ENCODE measurements around the gene BMP7.

BMP7 gene

DNA sequence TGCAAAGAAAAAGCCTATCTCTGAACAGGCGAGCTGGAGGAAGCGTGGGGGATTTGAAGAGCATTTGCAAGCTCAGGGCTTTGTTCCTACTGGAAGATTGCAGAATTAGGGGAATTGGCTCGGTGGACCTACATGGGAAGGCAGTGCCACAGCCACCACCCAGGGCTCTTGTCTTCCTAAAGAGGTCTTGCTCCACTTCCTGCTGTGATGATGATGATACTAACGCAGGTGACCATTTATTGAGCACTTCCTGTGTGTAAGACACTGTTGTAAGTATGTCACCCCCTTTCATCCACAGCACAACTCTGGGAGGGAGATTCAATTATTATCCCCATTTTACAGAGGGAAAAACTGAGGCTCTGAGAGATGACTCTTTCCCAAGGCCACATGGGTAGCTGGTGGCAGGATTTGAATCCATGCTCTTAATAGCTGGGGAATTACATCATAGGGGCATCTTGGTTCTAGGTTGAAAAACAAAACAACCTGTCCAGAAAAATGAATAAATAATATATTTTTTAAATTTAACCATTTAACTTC lies 41.2 kb downstream of the BMP7 start:
- Histone ChIP-seq H3K36me3 (ENCODE audit: insufficient read depth, low read length) (no peaks in the 10 kb centered on the region), H3K9me3 (ENCODE audit: control insufficient read depth, insufficient read depth, low read length) (no peaks in the 10 kb centered on the region), H3K9ac (ENCODE audit: low read depth, low read length) (no peak overlapping the region), H3K4me1 (ENCODE audit: insufficient read depth, low read length) (no peaks in the 10 kb centered on the region; the same call in 1 of the 2 replicates)

- H3K9ac ChIP-seq (ENCODE audit: low read depth, low read length): no peak overlapping the region
- no peaks in the 10 kb centered on the region for H3K4me1 ChIP-seq (ENCODE audit: insufficient read depth, low read length)
- no peaks in the 10 kb centered on the region for H3K36me3 ChIP-seq (ENCODE audit: insufficient read depth, low read length)
- H3K9me3 ChIP-seq (ENCODE audit: control insufficient read depth, insufficient read depth, low read length): no peaks in the 10 kb centered on the region
Measured at GRCh38 chr20:57224641-57225138, 41.8 kb downstream of the BMP7 start.

DNA sequence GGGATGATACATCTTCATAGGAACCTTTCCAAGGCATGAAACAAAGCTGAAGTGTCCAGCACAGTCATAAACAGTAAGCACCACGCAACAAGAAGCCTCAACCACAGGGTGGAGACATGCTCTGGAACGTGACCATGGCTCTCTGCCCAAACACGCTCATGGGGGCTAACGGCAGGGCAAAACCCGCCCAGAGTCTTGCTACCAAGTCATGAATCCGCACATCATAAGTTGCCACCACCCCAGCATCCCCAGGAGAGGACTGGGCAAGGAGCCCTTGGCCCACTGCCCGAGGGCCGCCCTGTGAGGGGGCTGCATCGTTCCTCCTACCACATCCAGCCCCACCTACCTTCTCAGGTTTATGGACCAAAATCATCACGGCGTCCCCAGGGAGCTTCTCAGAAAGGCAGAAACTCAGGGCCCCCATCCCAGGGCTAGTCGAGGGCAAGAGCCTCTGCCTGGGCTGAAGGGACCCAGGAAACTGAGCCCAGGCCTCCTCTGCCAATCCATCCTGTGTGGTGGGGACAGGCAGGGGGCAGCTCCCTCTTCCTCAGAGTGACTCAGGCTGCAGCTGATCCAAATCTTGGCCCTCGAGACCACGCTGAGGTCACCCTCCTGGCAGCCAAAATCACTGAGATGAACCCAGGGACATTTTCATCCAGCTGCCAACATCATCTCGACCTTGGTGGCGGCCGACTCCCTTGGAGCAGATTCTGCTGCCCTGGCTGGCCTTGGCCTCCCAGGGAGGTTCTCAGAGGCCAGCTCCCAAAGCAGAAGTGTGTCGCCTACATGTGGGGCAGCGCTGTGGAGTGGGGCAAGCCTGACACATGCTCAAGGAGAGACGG lies 42.6 kb downstream of the BMP7 start:
- no peaks in the 10 kb centered on the region for H3K9me3 ChIP-seq (ENCODE audit: control insufficient read depth, insufficient read depth, low read length)
- H3K36me3 ChIP-seq (ENCODE audit: insufficient read depth, low read length): no peaks in the 10 kb centered on the region
- no peaks in the 10 kb centered on the region for H3K4me1 ChIP-seq (ENCODE audit: insufficient read depth, low read length)
- no peak overlapping the region for H3K9ac ChIP-seq (ENCODE audit: low read depth, low read length)

DNA sequence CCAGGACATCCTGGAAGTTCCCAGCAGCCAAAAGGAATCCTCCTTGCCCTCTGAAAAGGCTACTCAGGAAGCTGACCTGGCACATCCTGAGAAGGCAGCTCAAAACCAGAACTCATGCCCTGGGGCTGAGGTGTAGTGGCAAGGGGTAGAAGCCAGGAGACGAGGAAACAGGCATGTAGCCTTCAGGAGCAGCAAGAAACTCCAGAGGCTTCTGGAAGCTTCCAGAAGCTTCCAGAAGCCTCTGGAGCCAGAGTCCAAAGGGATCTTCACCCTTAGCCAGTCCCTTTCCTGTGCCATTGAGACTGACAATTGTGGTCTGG lies 43.9 kb downstream of the BMP7 start:
- Histone ChIP-seq H3K9ac (ENCODE audit: low read depth, low read length) (no peak overlapping the region), H3K36me3 (ENCODE audit: insufficient read depth, low read length) (no peaks in the 10 kb centered on the region), H3K4me1 (ENCODE audit: insufficient read depth, low read length) (no peaks in the 10 kb centered on the region), H3K9me3 (ENCODE audit: control insufficient read depth, insufficient read depth, low read length) (no peaks in the 10 kb centered on the region)

GRCh38 chr20:57221916-57222630 lies 44.4 kb downstream of the BMP7 start:
- H3K9ac ChIP-seq (ENCODE audit: low read depth, low read length): no peak overlapping the region
- no peaks in the 10 kb centered on the region for H3K4me1 ChIP-seq (ENCODE audit: insufficient read depth, low read length)
- no peaks in the 10 kb centered on the region for H3K9me3 ChIP-seq (ENCODE audit: control insufficient read depth, insufficient read depth, low read length)
- no peaks in the 10 kb centered on the region for H3K36me3 ChIP-seq (ENCODE audit: insufficient read depth, low read length)

GRCh38 chr20:57220337-57221145 lies 45.9 kb downstream of the BMP7 start:
- H3K4me1 ChIP-seq (ENCODE audit: insufficient read depth, low read length): no peaks in the 10 kb centered on the region
- no peaks in the 10 kb centered on the region for H3K36me3 ChIP-seq (ENCODE audit: insufficient read depth, low read length)
- H3K9me3 ChIP-seq (ENCODE audit: control insufficient read depth, insufficient read depth, low read length): no peaks in the 10 kb centered on the region
- H3K9ac ChIP-seq (ENCODE audit: low read depth, low read length): no peak overlapping the region

DNA sequence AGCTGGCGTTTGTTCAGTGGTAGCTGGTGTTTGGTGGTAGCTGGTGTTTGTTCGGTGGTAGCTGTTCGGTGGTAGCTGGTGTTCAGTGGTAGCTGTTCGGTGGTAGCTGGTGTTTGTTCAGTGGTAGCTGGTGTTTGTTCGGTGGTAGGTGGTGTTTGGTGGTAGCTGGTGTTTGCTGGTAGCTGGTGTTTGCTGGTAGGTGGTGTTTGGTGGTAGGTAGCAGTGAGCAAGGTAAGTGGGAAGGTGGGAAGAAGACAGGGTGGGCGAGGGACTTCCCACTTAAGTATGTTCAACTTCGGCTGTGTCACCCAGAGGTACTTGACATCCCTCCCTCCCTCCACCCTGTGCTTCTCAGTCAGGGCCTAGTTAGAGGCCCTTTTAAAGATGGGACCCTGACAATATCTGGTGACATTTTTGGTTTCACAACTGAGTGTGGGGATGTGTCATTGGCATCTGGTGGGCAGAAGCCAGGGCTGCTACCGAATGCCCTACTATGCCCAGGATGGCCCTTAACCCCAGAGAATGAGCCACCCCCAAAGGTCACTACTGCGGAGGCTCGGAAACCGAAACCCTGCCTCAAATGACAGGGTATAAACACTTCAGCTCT lies 47.3 kb downstream of the BMP7 start:
- Histone ChIP-seq H3K36me3 (ENCODE audit: insufficient read depth, low read length) (no peaks in the 10 kb centered on the region), H3K4me1 (ENCODE audit: insufficient read depth, low read length) (no peaks in the 10 kb centered on the region), H3K9me3 (ENCODE audit: control insufficient read depth, insufficient read depth, low read length) (no peaks in the 10 kb centered on the region), H3K9ac (ENCODE audit: low read depth, low read length) (no peak overlapping the region)

GRCh38 chr20:57218489-57218888 lies 48.0 kb downstream of the BMP7 start:
- Histone ChIP-seq H3K4me1 (ENCODE audit: insufficient read depth, low read length) (no peaks in the 10 kb centered on the region), H3K9me3 (ENCODE audit: control insufficient read depth, insufficient read depth, low read length) (no peaks in the 10 kb centered on the region), H3K9ac (ENCODE audit: low read depth, low read length) (no peak overlapping the region), H3K36me3 (ENCODE audit: insufficient read depth, low read length) (no peaks in the 10 kb centered on the region)

DNA sequence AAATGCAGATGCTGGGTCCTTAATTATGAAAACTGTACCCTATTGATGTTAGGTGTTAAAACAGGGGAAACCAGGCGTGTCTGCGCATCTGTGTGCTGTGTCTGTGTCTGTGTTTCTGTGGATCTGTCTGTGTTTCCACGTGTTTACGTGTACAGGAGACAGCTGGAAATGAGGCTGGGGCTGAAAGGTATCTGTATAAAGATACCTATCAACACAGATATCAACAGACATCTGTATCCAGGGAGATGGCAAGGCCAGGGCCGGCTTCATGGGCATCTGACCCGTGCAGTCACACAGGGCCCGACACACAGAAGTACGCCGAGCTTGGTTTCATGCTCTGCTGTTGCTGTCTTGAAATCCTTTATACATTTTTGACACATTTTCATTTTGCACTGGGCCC lies 48.6 kb downstream of the BMP7 start:
- Histone ChIP-seq H3K9ac (ENCODE audit: low read depth, low read length) (no peak overlapping the region), H3K9me3 (ENCODE audit: control insufficient read depth, insufficient read depth, low read length) (no peaks in the 10 kb centered on the region), H3K4me1 (ENCODE audit: insufficient read depth, low read length) (peaks cover 3% of the 10 kb centered on the region; the same call in 1 of the 2 replicates), H3K36me3 (ENCODE audit: insufficient read depth, low read length) (no peaks in the 10 kb centered on the region)

GRCh38 chr20:57216669-57217068 lies 49.8 kb downstream of the BMP7 start:
- Histone ChIP-seq H3K9me3 (ENCODE audit: control insufficient read depth, insufficient read depth, low read length) (no peaks in the 10 kb centered on the region), H3K9ac (ENCODE audit: low read depth, low read length) (no peak overlapping the region), H3K36me3 (ENCODE audit: insufficient read depth, low read length) (no peaks in the 10 kb centered on the region), H3K4me1 (ENCODE audit: insufficient read depth, low read length) (peaks cover 14% of the 10 kb centered on the region; the same call in 1 of the 2 replicates)

- Histone ChIP-seq H3K9me3 (ENCODE audit: control insufficient read depth, insufficient read depth, low read length) (no peaks in the 10 kb centered on the region), H3K36me3 (ENCODE audit: insufficient read depth, low read length) (no peaks in the 10 kb centered on the region), H3K4me1 (ENCODE audit: insufficient read depth, low read length) (peaks cover 19% of the 10 kb centered on the region), H3K9ac (ENCODE audit: low read depth, low read length) (no peak overlapping the region)
Measured at GRCh38 chr20:57215826-57216471, 50.5 kb downstream of the BMP7 start.

DNA sequence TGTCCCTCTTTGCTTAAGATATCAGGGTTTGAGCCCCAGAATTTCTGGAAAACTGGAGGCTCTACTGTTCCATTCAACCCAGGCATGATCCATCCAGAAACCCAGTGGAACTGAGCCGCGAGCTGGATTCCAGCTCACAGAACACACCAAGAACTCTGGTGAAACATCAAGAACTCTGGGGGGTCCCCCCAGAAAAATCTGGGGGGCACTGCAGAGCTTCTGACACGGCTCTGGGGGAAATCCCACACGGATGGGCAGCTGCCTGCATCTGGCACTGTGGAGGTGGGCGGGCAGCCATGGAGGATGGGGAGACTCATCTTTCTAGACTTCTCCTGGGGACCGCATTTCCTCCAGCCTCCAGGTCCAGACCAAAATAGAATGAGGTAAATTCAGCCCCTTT lies 51.0 kb downstream of the BMP7 start:
- H3K36me3 ChIP-seq (ENCODE audit: insufficient read depth, low read length): no peaks in the 10 kb centered on the region
- peaks cover 19% of the 10 kb centered on the region for H3K4me1 ChIP-seq (ENCODE audit: insufficient read depth, low read length)
- no peaks in the 10 kb centered on the region for H3K9me3 ChIP-seq (ENCODE audit: control insufficient read depth, insufficient read depth, low read length)
- H3K9ac ChIP-seq (ENCODE audit: low read depth, low read length): no peak overlapping the region

DNA sequence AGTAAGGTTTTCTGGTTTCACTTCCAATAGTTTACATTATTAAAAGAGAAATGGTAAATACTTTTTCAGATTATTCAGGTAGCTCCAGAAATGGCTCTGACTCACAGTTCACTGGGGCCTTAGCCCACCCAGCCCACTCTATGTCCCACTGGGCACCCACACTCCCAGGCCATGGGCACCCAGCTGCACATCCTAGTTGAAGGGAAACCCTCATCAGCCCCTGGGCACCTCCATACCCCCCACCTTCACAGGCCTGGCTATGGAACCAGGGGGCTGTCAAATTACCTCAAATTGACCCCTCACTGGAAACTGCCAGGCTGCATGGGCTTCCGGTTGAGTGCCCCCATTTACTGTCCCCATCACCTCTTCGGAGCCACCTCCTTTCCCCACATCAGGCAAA lies 51.5 kb downstream of the BMP7 start:
- Histone ChIP-seq H3K9ac (ENCODE audit: low read depth, low read length) (no peak overlapping the region), H3K9me3 (ENCODE audit: control insufficient read depth, insufficient read depth, low read length) (no peaks in the 10 kb centered on the region), H3K36me3 (ENCODE audit: insufficient read depth, low read length) (no peaks in the 10 kb centered on the region), H3K4me1 (ENCODE audit: insufficient read depth, low read length) (peaks cover 19% of the 10 kb centered on the region)

Measured in ES-I3 (cell line).